Sigmoid colon (tissue), 4 donors: ENCODE measurements around the gene MANBA.

Source experiments
- EP300 ChIP-seq, 4 donors: sonication (generic); formaldehyde crosslinking; IDR thresholded peaks; one replicate each; pipeline ENCODE4 v1.6.1; 2017; ENCODE audit warnings: antibody characterized with exemption in 4 of 4
- POLR2AphosphoS5 ChIP-seq, 4 donors: sonication (generic); formaldehyde crosslinking; IDR thresholded peaks; one replicate each; pipeline ENCODE4 v1.6.1; 2017; ENCODE audit warnings: antibody characterized with exemption in 4 of 4
- TF ChIP-seq, protein P1 (sequence below), 4 experiments: fragments of 450-650 bp in 3 of 4; fragments of 200-600 bp in 1 of 4; IDR thresholded peaks; one replicate each; pipeline ENCODE4 v1.5.1; 2016 to 2019; ENCODE audit warnings: antibody characterized with exemption in 4 of 4, mild to moderate bottlenecking in 3 of 4, moderate library complexity in 2 of 4

GRCh38 chr4:102715057-102715456 is 45.7 kb downstream of the MANBA start:
- TF ChIP-seq, protein P1, sequence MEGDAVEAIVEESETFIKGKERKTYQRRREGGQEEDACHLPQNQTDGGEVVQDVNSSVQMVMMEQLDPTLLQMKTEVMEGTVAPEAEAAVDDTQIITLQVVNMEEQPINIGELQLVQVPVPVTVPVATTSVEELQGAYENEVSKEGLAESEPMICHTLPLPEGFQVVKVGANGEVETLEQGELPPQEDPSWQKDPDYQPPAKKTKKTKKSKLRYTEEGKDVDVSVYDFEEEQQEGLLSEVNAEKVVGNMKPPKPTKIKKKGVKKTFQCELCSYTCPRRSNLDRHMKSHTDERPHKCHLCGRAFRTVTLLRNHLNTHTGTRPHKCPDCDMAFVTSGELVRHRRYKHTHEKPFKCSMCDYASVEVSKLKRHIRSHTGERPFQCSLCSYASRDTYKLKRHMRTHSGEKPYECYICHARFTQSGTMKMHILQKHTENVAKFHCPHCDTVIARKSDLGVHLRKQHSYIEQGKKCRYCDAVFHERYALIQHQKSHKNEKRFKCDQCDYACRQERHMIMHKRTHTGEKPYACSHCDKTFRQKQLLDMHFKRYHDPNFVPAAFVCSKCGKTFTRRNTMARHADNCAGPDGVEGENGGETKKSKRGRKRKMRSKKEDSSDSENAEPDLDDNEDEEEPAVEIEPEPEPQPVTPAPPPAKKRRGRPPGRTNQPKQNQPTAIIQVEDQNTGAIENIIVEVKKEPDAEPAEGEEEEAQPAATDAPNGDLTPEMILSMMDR (IDR thresholded peaks at IDR 0.05) = no peak
- TF ChIP-seq POLR2AphosphoS5 (IDR thresholded peaks at IDR 0.05) = no peak
- TF ChIP-seq EP300 (IDR thresholded peaks at IDR 0.05) = no peak
